SK-N-SH (cell line): ENCODE measurements around the gene IL17RB. TPM values are rescaled to one million over a fixed set of nuclear protein-coding genes. Genes with fewer than 3 reads are reported as not detected.

ENCODE experiments used
- CTCF ChIA-PET: fragments of 300-600, 350-600 bp; formaldehyde crosslinking; extraction: SDS; loops from one replicate; lab custom pipeline; 2021; lab: Yijun Ruan, JAX
- POLR2A ChIA-PET: fragments of 350-600 bp; sonication (Branson Sonifier 250); formaldehyde crosslinking; extraction: SDS; loops from one replicate; lab custom pipeline; 2020; ENCODE audit warnings: antibody characterized with exemption, inconsistent platforms; lab: Yijun Ruan, JAX
- DNase-seq: peaks from one replicate; pipeline ENCODE4 v3.0.0; 2012
- H2AFZ ChIP-seq: fragments of 200-600 bp; sonication (generic); 2 replicates; pipeline ENCODE4 v1.8.1; 2016; ENCODE audit warnings: antibody characterized with exemption, mild to moderate bottlenecking, low read depth
- H3F3A ChIP-seq: fragments of 200-600 bp; sonication (generic); replicated peaks from 2 replicates; pipeline ENCODE3; 2016; ENCODE audit warnings: antibody characterized with exemption, mild to moderate bottlenecking; ENCODE audit not compliant: insufficient read depth
- H3K27ac ChIP-seq, 2 experiments: fragments of 200-500 bp in 1 of 2; fragments of 200-600 bp in 1 of 2; sonication (Bioruptor generic) in 1 of 2; sonication (generic), shearing (Covaris generic) in 1 of 2; 2 replicates each; pipeline versions ENCODE4 v1.5.1 to v1.6.1; 2014 to 2016; ENCODE audit warnings: low read depth in 2 of 2, inconsistent platforms in 1 of 2, low read length in 1 of 2, mild to moderate bottlenecking in 1 of 2, mixed read lengths in 1 of 2
- H3K27me3 ChIP-seq: fragments of 200-600 bp; sonication (generic), shearing (Covaris generic); 2 replicates; pipeline ENCODE4 v1.6.1; 2016; ENCODE audit warnings: mixed run types; ENCODE audit not compliant: insufficient read depth
- H3K36me3 ChIP-seq, 2 experiments: fragments of 200-500 bp in 1 of 2; fragments of 200-600 bp in 1 of 2; sonication (Bioruptor generic) in 1 of 2; sonication (generic) in 1 of 2; replicated peaks in 1 of 2; 2 replicates each; pipeline versions ENCODE3 to v1.5.1; 2014 to 2016; ENCODE audit warnings: low read length in 1 of 2, mild to moderate bottlenecking in 1 of 2; ENCODE audit not compliant: insufficient read depth in 2 of 2, control insufficient read depth in 1 of 2
- H3K4me1 ChIP-seq, 2 experiments: fragments of 200-500 bp in 1 of 2; fragments of 200-600 bp in 1 of 2; sonication (Bioruptor generic) in 1 of 2; sonication (generic), shearing (Covaris generic) in 1 of 2; 2 replicates each; pipeline versions ENCODE4 v1.5.1 to v1.6.1; 2014 to 2016; ENCODE audit warnings: low read depth in 1 of 2, low read length in 1 of 2, mixed run types in 1 of 2; ENCODE audit not compliant: insufficient read depth in 2 of 2, control insufficient read depth in 1 of 2
- H3K4me2 ChIP-seq: fragments of 200-600 bp; sonication (generic), shearing (Covaris generic); 2 replicates; pipeline ENCODE4 v1.6.1; 2017; ENCODE audit warnings: mixed run types
- H3K4me3 ChIP-seq, 2 experiments: fragments of 200-500 bp in 1 of 2; fragments of 200-600 bp in 1 of 2; sonication (Bioruptor generic) in 1 of 2; sonication (generic), shearing (Covaris generic) in 1 of 2; 2 replicates each; pipeline versions ENCODE4 v1.5.1 to v1.8.1; 2014 to 2016; ENCODE audit warnings: low read depth in 2 of 2, inconsistent platforms in 1 of 2, low read length in 1 of 2, mild to moderate bottlenecking in 1 of 2, mixed read lengths in 1 of 2, moderate library complexity in 1 of 2
- H3K79me2 ChIP-seq: fragments of 200-600 bp; sonication (generic); 2 replicates; pipeline ENCODE4 v1.8.1; 2017; ENCODE audit warnings: mild to moderate bottlenecking; ENCODE audit not compliant: insufficient read depth
- H3K9ac ChIP-seq: fragments of 200-600 bp; sonication (generic); 2 replicates; pipeline ENCODE4 v1.6.1; 2017; ENCODE audit warnings: mixed run types
- H3K9me2 ChIP-seq: fragments of 200-600 bp; sonication (generic); 2 replicates; pipeline ENCODE4 v1.6.1; 2017; ENCODE audit warnings: mixed run types
- H3K9me3 ChIP-seq: fragments of 200-600 bp; sonication (generic); 2 replicates; pipeline ENCODE4 v1.6.1; 2017; ENCODE audit warnings: mixed run types, mild to moderate bottlenecking, moderate library complexity
- H4K20me1 ChIP-seq: fragments of 200-600 bp; sonication (generic); 2 replicates; pipeline ENCODE4 v1.6.1; 2017; ENCODE audit warnings: mild to moderate bottlenecking, mixed run types; ENCODE audit not compliant: insufficient read depth
- EP300 ChIP-seq, 2 experiments: IDR thresholded peaks; 2 replicates each; pipeline versions ENCODE4 v1.4.0 to v1.6.1; 2012; ENCODE audit warnings: borderline replicate concordance in 1 of 2, low read depth in 1 of 2, low read length in 1 of 2
- EZH2phosphoT487 ChIP-seq: fragments of 200-600 bp; sonication (generic); IDR thresholded peaks from 2 replicates; pipeline ENCODE4 v1.6.1; 2017; ENCODE audit warnings: low read depth, mixed run types, mild to moderate bottlenecking, antibody characterized with exemption, moderate library complexity, borderline replicate concordance
- FOSL2 ChIP-seq: IDR thresholded peaks from 2 replicates; pipeline ENCODE4 v1.4.0; 2012; ENCODE audit warnings: low read depth, mild to moderate bottlenecking, moderate library complexity, borderline replicate concordance
- GABPA ChIP-seq: IDR thresholded peaks from 2 replicates; pipeline ENCODE4 v1.4.0; 2012; ENCODE audit warnings: low read depth, mild to moderate bottlenecking
- GATA2 ChIP-seq: sonication (generic); formaldehyde crosslinking; IDR thresholded peaks from 2 replicates; pipeline ENCODE4 v1.5.0; 2020; ENCODE audit warnings: mild to moderate bottlenecking, missing genetic modification reagents
- MXI1 ChIP-seq: IDR thresholded peaks from 2 replicates; pipeline ENCODE4 v1.6.1; 2012; ENCODE audit warnings: mild to moderate bottlenecking, low read depth, low read length, improper control_type of control experiment
- NRF1 ChIP-seq: IDR thresholded peaks from 2 replicates; pipeline ENCODE4 v1.6.1; 2012; ENCODE audit warnings: low read depth, mild to moderate bottlenecking, low read length
- POLR2AphosphoS5 ChIP-seq: IDR thresholded peaks from 2 replicates; pipeline ENCODE4 v1.6.1; 2012; ENCODE audit warnings: low read depth, low read length
- RXRA ChIP-seq: IDR thresholded peaks from 2 replicates; pipeline ENCODE4 v1.4.0; 2012; ENCODE audit warnings: low read depth, mild to moderate bottlenecking, borderline replicate concordance
- SMC3 ChIP-seq: IDR thresholded peaks from 2 replicates; pipeline ENCODE4 v1.6.1; 2012; ENCODE audit warnings: low read depth, low read length, improper control_type of control experiment
- TAF1 ChIP-seq: IDR thresholded peaks from 2 replicates; pipeline ENCODE4 v1.6.1; 2012; ENCODE audit warnings: low read depth, mild to moderate bottlenecking, low read length, moderate library complexity, borderline replicate concordance
- TEAD4 ChIP-seq: IDR thresholded peaks from 2 replicates; pipeline ENCODE4 v1.4.0; 2012; ENCODE audit warnings: mild to moderate bottlenecking, borderline replicate concordance; ENCODE audit not compliant: insufficient read depth
- WGBS: methylation state at CpG from one replicate; pipeline ENCODE4 v1.1.6; 2017; ENCODE audit warnings: low lambda C conversion rate; 5-methylcytosine and 5-hydroxymethylcytosine counted together
- polyA plus RNA-seq, 3 experiments: library from polyadenylated mRNA; depleted of rRNA; stranded (reverse); fragments of >200 nt; gene quantifications; 2 replicates each; pipeline ENCODE4 v1.2.3, GENCODE V29; 2012
- TF ChIP-seq, protein P1 (sequence below): IDR thresholded peaks from 2 replicates; pipeline ENCODE4 v1.6.1; 2012; ENCODE audit warnings: mild to moderate bottlenecking, low read depth, low read length, moderate library complexity
- TF ChIP-seq, protein P2 (sequence below): IDR thresholded peaks from 2 replicates; pipeline ENCODE4 v1.4.0; 2012; ENCODE audit warnings: low read depth
- TF ChIP-seq, protein P3 (sequence below): IDR thresholded peaks from 2 replicates; pipeline ENCODE4 v1.4.0; 2012; ENCODE audit warnings: low read depth, borderline replicate concordance
- TF ChIP-seq, protein P4 (sequence below): fragments of 200-600 bp; sonication (generic); IDR thresholded peaks from 2 replicates; pipeline ENCODE4 v1.6.1; 2017; ENCODE audit warnings: antibody characterized with exemption, mild to moderate bottlenecking, moderate library complexity

The IL17RB gene
- polyA plus RNA-seq, 1 of the 3 experiments (the other 2 are of a cell fraction) = 0.10 TPM

DNA sequence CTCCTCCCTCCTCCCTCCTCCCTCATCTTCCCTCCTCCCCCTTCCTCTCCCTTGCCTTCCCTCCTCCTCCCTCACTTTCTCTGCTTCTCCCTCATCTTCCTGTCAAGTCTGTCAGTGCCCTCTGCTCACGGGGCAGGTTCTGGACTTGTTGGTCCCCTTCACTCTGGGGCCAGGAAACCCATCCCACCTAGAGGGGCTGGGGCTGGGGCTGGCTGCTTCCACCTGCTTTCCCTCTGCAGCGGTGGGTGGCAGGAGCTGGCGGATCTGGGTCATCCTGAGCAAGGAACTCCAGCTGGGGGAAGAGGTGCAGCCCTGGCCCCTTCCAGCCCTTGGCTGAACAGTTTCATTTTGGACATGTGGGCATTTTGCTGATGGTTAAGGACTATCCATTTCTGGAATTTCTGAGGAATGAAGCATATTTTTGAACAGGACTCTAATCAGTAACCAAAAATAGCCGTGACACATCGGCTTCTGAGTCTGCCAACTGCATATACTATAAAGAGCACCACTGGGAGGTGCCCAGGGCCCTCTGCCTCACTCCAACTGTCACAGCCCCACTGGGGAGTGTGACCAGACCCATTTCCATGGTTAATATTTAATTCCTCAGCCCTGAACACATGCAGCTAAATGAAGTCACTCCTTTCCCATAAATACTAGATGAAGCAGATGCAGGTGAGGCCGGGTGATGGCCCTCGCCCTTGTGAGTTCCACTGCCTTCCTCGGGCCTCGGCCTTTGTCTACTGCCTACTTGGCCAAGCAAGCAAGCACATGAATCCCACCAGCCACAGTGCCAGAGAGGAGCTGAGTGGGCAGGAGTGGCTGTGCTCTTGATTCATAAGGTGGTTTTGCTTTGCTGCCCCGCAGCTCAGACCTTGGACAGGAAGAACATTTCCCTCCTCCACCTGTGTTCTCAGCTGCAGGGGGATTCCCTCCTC, 39.9 kb upstream of the IL17RB start (continued):
- 0 out of 2 replicates have a peak, but pooled peaks have one; percentile 40 for TF ChIP-seq TEAD4
- TF ChIP-seq, protein P1, sequence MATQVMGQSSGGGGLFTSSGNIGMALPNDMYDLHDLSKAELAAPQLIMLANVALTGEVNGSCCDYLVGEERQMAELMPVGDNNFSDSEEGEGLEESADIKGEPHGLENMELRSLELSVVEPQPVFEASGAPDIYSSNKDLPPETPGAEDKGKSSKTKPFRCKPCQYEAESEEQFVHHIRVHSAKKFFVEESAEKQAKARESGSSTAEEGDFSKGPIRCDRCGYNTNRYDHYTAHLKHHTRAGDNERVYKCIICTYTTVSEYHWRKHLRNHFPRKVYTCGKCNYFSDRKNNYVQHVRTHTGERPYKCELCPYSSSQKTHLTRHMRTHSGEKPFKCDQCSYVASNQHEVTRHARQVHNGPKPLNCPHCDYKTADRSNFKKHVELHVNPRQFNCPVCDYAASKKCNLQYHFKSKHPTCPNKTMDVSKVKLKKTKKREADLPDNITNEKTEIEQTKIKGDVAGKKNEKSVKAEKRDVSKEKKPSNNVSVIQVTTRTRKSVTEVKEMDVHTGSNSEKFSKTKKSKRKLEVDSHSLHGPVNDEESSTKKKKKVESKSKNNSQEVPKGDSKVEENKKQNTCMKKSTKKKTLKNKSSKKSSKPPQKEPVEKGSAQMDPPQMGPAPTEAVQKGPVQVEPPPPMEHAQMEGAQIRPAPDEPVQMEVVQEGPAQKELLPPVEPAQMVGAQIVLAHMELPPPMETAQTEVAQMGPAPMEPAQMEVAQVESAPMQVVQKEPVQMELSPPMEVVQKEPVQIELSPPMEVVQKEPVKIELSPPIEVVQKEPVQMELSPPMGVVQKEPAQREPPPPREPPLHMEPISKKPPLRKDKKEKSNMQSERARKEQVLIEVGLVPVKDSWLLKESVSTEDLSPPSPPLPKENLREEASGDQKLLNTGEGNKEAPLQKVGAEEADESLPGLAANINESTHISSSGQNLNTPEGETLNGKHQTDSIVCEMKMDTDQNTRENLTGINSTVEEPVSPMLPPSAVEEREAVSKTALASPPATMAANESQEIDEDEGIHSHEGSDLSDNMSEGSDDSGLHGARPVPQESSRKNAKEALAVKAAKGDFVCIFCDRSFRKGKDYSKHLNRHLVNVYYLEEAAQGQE = no peak

DNA sequence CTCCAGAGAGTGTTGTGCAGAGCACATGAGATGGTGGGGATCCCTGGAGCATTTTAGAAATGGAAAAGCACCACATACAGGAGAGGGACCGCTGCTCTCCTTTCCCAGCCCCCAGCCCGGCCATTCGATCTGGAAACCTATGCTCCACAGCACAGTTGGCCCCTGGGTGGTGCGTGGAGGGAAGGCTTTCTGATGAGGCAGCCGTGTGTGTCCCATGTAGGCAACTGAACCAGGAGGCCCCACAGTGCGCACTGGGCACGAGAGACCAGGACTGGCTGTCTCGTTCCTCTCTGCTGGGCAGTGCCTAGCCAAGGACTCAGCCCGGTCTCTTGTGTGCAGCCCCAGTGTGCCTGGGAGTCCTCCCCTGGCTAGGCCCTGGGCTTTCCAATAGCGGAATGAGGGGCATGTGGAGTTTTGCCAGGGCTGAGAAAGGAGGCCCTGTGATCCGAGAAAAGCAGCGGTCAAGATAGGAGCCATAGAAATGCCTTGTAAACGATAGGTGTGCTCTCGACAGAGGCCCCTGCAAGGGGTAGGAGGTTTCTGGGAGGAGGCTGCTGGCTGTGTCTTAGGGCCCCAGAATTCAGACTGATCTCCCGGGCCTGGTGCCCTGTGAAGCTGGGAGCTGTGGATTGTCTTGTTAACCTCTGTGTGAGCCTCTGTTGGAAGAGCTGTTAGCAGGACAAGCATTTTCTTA, 39.1 kb upstream of the IL17RB start:
- CTCF ChIA-PET = no interaction called here
- H3K9ac ChIP-seq = no peak overlapping the region
- DNase-seq = no peak
- H3K27me3 ChIP-seq = no peaks in the 10 kb centered on the region
- WGBS = 82% methylated on average over 9 of the region's 15 CpGs
- no peak overlapping the region for H3K4me2 ChIP-seq
- no peak overlapping the region for H3K4me3 ChIP-seq
- no peaks in the 10 kb centered on the region for H3K79me2 ChIP-seq
- no peaks in the 10 kb centered on the region for H3K9me2 ChIP-seq
- no peaks in the 10 kb centered on the region for H4K20me1 ChIP-seq
- peaks cover 18 to 26% of the 10 kb centered on the region in 2 experiments; a peak in 3 of 4 replicates for H3K4me1 ChIP-seq
- H2AFZ ChIP-seq = peak overlapping the region; percentile 42; the same call in 1 of the 2 replicates
- no peaks in the 10 kb centered on the region for H3K36me3 ChIP-seq
- H3F3A ChIP-seq = no peaks in the 10 kb centered on the region
- no peaks in the 10 kb centered on the region for H3K9me3 ChIP-seq
- POLR2A ChIA-PET = no interaction called here
- TF ChIP-seq SMC3 = no peak
- no peak for TF ChIP-seq MXI1
- TF ChIP-seq RXRA = no peak
- no peak for TF ChIP-seq NRF1
- no peak for TF ChIP-seq EP300 (IDR thresholded peaks at IDR 0.05; ENCODE audit: borderline replicate concordance in 1 of 2, low read depth in 1 of 2, low read length in 1 of 2)
- no peak for TF ChIP-seq FOSL2
- no peak for TF ChIP-seq GATA2 (CRISPR knock-in tag)
- TF ChIP-seq GABPA = no peak
- TF ChIP-seq, protein P2, sequence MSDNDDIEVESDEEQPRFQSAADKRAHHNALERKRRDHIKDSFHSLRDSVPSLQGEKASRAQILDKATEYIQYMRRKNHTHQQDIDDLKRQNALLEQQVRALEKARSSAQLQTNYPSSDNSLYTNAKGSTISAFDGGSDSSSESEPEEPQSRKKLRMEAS = no peak
- TF ChIP-seq EZH2phosphoT487 = no peak
- TF ChIP-seq, protein P3, sequence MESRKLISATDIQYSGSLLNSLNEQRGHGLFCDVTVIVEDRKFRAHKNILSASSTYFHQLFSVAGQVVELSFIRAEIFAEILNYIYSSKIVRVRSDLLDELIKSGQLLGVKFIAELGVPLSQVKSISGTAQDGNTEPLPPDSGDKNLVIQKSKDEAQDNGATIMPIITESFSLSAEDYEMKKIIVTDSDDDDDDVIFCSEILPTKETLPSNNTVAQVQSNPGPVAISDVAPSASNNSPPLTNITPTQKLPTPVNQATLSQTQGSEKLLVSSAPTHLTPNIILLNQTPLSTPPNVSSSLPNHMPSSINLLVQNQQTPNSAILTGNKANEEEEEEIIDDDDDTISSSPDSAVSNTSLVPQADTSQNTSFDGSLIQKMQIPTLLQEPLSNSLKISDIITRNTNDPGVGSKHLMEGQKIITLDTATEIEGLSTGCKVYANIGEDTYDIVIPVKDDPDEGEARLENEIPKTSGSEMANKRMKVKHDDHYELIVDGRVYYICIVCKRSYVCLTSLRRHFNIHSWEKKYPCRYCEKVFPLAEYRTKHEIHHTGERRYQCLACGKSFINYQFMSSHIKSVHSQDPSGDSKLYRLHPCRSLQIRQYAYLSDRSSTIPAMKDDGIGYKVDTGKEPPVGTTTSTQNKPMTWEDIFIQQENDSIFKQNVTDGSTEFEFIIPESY = no peak
- no peak for TF ChIP-seq POLR2AphosphoS5
- TF ChIP-seq, protein P4, sequence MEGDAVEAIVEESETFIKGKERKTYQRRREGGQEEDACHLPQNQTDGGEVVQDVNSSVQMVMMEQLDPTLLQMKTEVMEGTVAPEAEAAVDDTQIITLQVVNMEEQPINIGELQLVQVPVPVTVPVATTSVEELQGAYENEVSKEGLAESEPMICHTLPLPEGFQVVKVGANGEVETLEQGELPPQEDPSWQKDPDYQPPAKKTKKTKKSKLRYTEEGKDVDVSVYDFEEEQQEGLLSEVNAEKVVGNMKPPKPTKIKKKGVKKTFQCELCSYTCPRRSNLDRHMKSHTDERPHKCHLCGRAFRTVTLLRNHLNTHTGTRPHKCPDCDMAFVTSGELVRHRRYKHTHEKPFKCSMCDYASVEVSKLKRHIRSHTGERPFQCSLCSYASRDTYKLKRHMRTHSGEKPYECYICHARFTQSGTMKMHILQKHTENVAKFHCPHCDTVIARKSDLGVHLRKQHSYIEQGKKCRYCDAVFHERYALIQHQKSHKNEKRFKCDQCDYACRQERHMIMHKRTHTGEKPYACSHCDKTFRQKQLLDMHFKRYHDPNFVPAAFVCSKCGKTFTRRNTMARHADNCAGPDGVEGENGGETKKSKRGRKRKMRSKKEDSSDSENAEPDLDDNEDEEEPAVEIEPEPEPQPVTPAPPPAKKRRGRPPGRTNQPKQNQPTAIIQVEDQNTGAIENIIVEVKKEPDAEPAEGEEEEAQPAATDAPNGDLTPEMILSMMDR = no peak
- no peak for TF ChIP-seq TAF1
- no peak overlapping the region for H3K27ac ChIP-seq
